GM19328 (cell line): Measurements from ENCODE around the gene FAM200B.
"Not testable (repeated sequence)": the region's sequence is repeated elsewhere in the genome, so short reads cannot be mapped to it uniquely, and the experiment has no call there.

Experiments
- ATAC-seq: cut with Tn5 transposase; IDR thresholded peaks from one replicate; pipeline ENCODE4 v1.9.1; 2021; ENCODE audit warnings: mild to moderate bottlenecking, moderate library complexity; ENCODE audit not compliant: unreplicated experiment

Gene FAM200B

DNA sequence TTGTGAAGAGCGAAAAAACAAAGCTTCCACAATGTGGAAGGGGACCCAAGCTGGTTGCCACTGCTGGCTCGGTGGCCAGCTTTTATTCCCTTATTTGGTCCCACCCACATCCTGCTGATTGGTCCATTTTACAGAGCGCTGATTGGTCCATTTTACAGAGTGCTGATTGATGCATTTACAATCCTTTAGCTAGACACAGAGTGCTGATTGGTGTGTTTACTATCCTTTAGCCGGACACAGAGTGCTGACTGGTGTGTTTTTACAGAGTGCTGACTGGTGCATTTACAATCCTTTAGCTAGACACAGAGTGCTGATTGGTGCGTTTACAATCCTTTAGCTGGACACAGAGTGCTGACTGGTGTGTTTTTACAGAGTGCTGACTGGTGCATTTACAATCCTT lies 51.4 kb downstream of the FAM200B start:
- not testable (repeated sequence) for ATAC-seq

DNA sequence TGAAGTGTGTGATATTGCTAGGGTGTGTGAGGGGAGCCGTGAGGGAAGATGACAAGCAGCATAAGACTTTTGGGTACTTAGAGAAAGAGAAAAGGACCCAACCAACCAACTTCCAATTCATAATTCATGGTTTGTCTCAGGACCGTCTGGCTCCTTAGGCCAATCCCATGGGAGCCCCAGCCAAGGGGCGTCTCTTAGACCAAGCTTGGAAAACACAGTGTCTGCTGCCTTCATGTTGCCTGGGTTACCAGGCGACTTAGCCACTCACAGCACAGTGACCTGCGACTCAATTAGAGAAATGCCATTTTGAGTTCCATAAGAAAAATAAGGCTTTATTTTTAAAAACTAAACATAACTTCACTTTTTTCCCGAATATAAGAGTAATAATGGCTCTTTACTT lies 53.9 kb downstream of the FAM200B start:
- ATAC-seq = no peak

DNA sequence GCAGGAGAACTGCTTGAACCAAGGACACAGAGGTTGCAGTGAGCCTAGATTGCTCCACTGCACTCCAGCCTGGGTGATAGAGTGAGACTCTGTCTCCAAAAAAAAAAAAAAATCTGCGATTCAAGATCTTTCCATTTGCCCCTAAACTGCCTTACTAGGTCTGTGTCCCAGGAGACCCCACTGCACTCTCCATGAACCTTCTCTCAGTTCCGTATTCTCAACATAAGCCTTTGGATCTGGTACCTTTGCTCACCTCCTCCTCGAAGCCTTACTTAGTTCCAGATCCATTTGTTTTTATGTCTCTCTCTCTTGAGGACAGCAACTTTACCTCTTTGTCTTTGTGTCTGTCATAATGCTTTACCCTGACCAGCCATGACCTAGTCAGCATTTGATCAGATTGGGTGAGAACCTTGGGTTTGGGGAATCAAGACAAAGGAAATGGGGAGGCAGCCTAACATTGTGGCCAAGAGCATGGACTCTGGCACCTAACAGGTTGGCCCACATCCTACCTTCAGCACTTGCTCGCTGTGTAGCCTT lies 55.0 kb downstream of the FAM200B start:
- ATAC-seq = no peak

DNA sequence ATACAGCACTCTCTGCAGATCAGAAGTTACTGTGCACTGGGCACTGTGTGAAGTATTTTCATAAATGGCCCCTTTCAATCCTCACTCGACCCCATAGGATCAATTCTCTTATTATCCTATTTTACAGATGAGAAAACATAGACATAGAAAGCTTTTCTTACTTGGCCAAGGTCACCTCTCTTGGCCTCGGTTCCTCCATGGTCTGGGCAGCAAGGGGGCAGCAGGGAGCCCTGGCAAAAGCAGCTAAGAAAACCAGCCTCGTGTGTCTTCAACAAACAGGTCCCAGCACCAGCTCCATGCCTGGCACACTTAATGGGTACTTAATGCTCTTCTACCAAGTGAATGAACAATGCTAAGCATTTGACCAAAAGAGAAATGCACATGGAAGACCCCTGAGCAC lies 55.6 kb downstream of the FAM200B start:
- ATAC-seq = no peak

DNA sequence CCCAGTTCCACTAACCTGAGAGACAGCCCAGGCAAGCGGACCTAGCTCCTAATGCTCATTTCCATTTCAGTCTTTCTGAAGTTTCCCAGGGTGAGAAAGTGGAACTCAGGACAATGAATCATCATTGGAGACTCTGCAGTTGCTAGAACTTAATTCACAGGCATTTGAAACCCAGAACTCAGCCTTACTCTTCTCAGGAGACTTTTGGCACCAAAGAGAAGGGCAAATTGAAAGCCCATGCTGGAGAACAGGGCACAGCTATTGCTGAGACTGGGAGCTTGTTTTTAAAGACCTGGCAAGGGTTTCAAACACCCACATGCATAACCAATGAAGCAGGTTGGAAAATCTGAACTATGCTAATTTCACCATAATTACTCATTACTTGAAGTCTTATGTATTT lies 57.2 kb downstream of the FAM200B start:
- no peak for ATAC-seq
